NOMO-1 (cell line): ENCODE data around the gene MAN1C1.

Experiments
- DNase-seq, 2 experiments: peaks; one replicate each; lab custom pipeline; 2025; ENCODE audit not compliant: unreplicated experiment in 2 of 2; lab: John Stamatoyannopoulos, UW

The MAN1C1 gene

DNA sequence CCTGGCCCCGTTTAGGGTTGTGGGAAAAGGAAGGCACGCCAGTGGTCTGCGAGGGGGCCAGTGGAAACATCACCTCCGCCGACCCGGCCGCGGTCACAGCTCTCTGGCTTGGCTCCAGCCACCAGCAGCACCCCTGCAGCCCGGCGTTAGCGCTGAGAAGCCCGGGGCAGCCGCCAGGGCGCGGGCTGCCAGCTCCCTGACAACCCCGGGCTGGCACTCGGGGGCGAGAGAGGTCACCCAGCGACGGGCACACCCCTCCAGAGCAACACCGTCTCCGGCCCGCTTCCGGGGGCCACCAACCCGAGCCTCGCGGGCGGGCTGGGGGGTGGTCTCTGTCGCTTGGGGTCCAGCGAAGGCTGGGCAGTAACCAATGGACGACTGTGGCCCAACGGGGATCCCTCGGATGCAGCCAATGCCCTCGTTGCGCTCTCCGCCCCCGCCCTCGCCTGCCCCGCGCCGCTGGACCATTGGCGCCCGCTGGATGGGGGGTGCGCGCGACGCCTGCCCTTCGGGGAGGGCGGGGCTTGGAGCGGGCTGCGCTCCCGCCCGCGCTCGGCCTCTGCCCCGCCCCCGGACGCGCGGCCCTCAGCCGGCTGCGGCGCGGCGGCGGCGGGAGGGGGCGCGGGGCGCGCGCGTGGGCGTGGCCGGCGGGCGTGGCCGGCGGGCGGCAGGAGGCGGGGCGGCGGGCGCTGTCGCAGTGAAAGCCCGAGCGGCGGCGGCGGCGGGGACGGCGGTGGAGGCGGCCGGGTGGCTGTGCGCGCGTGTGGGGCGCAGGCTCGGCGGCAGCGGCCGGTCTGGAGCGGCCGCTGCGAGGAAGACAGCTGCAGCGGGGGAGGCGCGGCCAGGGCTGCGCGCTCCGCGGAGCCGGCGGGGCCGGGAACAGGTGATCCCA is at the start of gene MAN1C1:
Gene MAN1C1, plus strand, starts transcription at position 697 of the 892 bp plus-strand sequence. CDS start 1,007 bp downstream, outside the sequence.
- DNase-seq, result peak; percentile 79 to 93

GRCh38 chr1:25567710-25568089 is 48.9 kb upstream of the MAN1C1 start:
- DNase-seq, result no peak

DNA sequence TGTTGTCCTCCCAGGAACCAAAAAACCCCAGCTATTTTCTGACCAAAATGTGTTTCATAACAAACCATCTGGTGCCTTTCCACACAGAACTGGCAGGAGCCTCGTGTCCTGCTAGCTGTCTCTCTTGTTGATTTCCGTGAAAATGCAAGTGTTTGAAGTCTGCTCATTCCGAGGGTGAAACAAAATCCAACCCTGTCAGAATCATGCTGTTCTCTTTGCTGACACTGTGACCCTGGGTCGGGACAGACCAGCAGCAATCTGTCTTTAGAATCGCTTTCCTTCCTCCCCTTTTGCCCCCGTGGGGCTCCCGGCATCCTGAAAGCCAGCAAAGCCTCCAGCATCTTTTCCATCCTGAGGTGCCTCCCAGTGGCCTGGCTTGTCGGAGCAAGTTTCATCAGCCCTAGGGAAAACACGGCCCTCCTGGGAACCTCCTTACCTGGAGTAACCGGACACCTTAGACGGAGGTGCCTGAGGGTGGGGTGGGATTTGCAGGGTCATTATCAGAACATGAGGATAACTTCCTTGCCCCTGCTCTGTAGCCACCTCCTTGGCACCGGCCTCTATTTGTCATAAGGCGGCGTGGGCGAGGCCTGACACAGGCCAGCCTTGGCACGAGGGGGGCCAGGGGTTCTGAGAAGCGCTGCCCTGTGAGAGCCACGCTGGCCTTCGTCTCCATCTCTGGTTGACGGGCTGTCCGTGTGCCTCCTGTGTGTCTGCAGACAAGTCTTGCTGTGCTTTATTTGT is 48.3 kb upstream of the MAN1C1 start:
- no peak for DNase-seq

DNA sequence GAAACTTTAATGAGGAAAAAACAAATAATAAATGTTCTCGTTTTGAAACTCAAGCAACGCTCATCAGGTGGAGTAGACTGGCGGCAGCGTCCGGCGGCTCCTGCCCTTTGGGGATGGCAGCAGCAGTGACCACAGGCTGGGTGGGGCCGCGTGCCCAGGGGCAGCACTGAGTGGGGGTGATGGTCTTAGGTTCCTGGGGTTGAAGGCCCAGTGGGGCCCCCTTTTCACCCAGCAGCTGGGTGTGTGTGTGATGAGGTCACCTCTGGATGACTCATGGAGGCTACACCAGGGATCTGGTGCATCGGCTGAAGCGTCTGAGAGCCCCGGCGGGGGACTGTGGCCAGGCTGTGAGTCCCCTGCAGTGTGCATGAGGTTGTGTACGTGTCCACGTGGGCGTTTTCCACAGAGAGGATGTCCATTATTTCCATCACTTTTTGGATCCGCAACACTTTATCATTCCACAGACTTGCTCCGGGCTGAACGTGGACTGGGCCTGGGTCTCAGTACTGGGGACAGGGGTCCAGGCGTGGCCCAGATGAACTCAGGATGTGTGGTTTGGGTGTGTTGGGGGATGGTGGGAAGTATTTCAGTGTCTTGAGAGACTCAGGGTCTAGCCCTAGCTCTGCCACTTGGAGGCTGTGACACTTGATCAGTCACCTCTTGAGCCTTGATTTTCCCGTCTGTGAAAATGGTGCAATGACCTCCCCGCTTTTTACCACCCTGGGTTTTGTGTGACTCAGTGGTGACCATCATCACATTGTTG is 47.6 kb upstream of the MAN1C1 start:
- DNase-seq, result no peak

GRCh38 chr1:25569597-25570396 is 46.8 kb upstream of the MAN1C1 start:
- no peak for DNase-seq

DNA sequence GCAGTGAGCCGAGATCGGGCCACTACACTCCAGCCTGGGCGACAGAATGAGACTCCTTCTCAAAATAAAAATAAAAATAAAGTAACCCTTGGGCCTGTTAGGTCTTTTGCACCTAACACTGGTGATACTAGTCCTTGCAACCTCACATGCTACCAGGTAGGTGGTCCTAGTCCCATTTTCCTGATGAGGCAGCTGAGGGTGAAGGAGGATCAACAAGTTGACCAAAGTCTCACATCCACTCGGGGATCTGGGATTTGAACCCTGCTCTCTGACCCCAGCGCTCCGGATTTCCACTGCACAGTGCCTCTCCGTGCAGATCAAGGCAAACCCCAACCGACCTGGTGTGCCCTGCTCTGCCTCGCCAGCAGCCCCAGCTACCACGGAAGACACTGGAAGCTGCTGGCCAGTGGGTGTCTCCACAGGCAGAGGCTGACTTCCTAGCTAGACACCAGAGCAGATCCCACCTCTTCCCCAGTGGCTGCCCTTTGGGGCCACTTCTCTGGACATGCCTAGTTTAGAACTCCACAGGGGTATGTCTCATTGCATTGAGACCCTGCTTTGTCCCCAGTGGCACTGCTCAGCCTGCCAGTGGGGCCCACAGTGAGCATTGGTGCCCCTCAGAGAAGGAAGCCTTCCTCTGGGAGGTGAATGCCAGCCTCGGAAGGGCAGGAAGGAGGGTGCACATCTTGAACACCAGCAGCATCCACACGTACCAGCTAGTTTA is 45.6 kb upstream of the MAN1C1 start:
- no peak for DNase-seq

DNA sequence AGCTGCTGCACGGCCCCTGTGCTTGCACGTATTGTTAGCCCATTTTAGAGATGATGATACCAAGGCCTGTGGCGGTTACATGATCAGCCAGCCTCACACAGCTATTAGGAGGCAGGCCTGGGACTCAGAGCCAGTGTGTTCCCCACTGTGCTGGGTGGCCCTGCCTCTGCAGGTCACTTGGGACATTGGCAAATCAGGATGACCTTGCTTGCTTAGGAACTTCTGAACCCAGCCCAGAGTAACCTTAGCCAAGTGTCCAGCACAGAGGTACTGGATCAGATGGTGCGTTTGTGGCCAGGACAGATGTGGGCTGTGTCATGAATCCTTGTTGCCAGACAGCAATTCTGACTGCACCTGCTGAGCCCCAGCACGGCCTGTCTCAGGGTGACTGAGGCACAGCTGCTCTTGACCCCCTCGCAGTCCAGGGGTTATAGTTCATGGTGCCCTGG is 45.0 kb upstream of the MAN1C1 start:
- DNase-seq, result no peak

DNA sequence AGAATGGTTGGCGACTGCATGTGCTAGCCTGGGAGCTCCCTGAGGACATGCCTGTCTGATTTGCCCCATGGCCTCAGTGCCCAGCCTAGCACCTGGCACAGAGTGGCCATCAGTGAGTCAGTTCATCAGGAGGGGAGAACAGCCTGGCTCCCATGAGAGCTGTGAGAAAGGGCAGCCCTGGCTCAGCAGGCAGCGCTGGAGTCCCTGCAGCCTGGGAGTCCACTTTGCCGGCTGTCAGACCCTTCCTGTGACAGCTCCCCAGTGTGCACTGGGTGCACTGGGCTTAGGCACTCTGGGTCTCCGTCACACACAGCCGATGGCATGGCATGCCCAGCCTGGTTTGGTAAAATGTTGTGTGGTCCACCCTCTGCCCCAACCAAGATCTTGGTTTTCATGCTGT is 44.5 kb upstream of the MAN1C1 start:
- DNase-seq, result no peak

GRCh38 chr1:25572708-25573590 is 43.6 kb upstream of the MAN1C1 start:
- peak in 1 of 2 experiments; percentile 13 for DNase-seq

- DNase-seq, result no peak
These were observed 43.0 kb upstream of the MAN1C1 start for GRCh38 chr1:25573591-25573930.

DNA sequence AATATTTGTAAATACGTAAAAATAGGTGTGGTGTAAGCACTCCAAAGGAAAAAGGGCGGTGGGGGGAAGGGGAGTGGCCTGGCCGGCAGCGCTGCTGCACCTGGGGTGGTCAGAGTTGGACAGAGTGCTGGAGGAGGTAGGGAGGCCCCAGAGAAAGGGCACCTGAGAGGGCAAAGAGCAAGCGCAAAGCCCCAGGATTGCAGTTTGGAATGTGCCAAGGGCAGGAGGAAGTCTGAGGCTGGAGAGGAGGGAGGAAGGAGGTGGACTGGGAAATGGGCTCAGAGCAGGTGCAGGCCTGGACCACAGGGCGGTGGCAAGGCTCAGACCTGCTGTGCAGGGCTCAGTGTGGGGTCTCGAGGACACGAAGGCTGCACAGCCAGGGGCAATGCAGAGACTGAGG is 42.6 kb upstream of the MAN1C1 start:
- no peak for DNase-seq

DNA sequence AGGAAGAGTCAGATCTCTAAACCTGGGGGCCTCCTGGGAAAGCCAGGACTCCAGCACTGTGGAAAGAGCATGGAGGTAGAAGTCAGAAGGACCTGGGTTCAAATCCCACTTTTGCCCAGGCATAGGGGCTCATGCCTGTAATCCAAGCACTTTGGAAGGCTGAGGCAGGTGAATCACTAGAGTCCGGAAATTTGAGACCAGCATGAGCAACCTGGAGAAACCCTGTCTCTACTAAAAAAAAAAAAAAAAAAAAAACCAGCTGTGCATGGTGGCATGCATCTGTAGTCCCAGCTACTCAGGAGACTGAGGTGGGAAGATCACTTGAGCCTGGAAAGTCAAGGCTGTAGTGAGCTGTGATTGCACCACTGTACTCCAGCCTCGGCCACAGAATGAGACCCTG is 41.4 kb upstream of the MAN1C1 start:
- DNase-seq, result no peak

- no peak for DNase-seq
These were observed 40.0 kb upstream of the MAN1C1 start for GRCh38 chr1:25576459-25577133.

GRCh38 chr1:25577134-25577920 is 39.3 kb upstream of the MAN1C1 start:
- no peak for DNase-seq

- DNase-seq, result no peak
These were observed 37.0 kb upstream of the MAN1C1 start for GRCh38 chr1:25579292-25580252.

DNA sequence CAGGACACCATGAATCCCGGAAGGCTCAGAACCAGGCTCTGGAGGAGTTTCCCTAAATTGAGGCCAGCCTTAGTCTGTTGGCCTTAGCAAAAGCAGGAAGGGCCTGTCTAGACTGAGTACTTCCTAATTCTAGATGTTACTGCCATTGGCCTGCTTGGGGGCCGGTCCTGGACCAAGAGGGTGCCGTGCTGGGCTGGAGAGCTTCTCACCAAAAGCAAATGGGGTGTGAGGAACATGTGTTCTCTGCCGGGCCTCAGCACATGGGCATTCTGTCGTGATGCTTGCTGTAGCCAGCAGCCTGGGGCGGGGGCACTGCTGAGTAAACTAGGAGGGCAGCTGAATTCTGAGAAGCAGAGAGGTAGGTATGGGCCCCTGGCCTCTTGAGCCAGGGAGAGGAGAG is 35.7 kb upstream of the MAN1C1 start:
- peak; percentile 32 to 60 for DNase-seq
